Hypothalamus (tissue), 51 donors: Measurements from ENCODE around the gene DENND2D.
A peak's percentile ranks its signal among the peaks of the same experiment; 100 is the strongest.

Experiments used
- DNase-seq, 51 donors: peaks; one replicate each; lab custom pipeline; 2025; lab: John Stamatoyannopoulos, UW

Gene DENND2D

DNA sequence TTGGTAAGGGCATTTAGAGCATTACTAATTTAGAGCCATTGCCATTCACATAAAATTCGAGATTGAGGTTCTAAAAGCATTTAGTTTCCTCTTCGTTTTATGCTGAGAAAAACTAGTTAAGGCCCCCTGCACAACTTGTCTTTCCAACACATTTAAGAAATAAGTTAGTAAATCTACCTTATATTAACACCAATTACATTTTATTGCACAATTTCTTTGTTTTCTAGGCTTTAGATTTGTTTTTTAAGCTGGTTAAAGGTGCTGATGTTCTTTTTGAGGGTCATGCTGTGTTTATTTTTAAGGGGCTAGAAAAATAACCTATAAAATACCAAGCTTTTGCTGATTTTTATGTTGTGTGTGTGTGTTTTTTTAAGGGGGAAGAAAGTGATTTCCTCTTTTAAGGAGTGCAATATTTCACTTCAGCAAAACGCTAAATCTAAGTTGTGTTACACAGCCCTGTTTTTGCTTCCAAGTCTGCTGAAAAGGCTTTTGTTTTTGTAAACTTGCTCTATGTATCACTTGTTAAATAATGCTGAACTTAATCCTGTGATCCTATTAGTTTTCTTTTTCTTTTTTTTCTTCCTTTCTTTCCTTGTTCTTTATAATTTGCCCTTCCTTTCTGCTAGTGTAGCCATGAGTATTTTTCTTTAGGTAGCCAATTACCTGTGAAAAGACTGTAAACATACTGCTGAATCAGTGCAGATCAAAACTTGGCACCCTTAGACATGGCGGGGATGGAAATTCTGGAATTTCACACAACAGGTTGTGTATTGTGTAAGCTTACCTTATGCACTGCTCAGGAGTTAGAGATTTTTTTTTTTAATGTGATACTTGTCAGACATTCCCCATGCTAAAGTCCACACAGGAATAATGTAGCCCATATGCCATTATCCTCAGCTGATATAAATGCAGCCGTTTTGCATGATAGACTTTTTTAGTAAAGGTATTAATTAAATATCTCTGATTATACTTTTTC is 58.9 kb downstream of the DENND2D start:
- no peak for DNase-seq

DNA sequence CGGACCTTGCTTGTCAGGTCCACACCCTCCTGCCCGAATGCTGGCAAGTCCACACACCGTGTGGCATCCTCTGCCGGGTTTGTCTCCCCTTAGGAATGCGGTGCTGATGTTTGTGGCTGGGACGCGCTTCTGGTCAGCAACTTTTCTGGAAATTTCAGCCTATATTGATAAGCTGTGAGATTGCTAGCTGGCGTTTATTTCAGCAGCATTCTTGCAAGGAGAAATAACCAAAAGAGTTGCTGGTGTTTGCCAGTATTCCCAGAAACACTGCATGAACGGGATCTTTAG is 59.8 kb downstream of the DENND2D start:
- peak in 1 of 51 donors; percentile 40 for DNase-seq

DNA sequence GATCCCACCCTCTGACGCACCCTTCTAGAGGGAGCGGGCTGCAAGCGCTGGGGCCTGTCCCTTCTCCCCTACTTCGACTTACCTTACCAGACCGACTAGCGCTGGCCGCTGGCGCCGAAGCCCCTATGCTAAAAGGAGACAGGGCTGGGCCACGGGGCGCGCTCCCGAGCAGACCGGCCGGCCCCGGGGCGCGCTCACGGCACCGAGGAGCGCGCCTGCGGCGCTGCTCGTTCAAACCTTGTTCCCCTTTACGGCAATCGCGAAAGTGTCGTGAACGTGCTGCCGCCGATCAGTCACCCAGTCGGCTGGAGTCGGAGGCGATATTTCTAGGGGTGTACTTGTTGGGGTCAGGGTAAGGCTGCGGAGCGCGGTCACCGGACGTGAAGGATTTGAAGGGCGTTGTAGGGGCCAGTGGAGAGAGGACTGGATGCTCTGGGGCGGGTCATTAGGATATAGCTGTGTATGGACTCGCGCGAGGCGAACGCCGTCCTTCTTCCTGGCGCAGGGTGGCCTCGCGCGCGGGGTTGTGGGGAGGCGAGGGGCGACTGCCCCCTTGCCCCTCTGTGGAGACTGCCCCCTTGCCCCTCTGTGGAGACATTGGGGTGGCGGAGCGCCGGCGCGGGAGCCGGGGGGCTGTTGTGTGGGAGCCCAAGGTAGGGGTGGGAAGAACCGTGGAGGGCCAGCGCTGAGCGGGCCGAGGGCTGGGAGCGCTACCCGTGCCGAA is 60.3 kb downstream of the DENND2D start, which contains the start of the genes CEPT1 and DRAM2:
Gene CEPT1, plus strand, starts transcription at position 268 of the 724 bp plus-strand sequence. CDS start 7,492 bp downstream, outside the sequence.
Gene DRAM2, minus strand, starts transcription at position 138 of the 724 bp plus-strand sequence. CDS start 8,539 bp downstream, outside the sequence.
- peak; percentile 50 to 94 (median 86) for DNase-seq

GRCh38 chr1:111139324-111139955 is 61.0 kb downstream of the DENND2D start:
- peak in 26 of 51 donors; percentile 10 to 81 (median 50) for DNase-seq
